ENCODE results near the gene PRAC1. TPM values are rescaled to one million over a fixed set of nuclear protein-coding genes. Genes with fewer than 3 reads are reported as not detected.

PRAC1 gene
- polyA plus RNA-seq (ENCODE audit: insufficient read length in 12 of 12): not detected
- long read RNA-seq, donor 1: 0 reads
- long read RNA-seq, donor 2: 0 reads
- long read RNA-seq, donor 3: 0 reads
- long read RNA-seq, donor 4: 0 reads
- long read RNA-seq, donor 5: 0 reads
- long read RNA-seq, donor 6: 0 reads
- long read RNA-seq, donor 7: 0 reads
- long read RNA-seq, donor 8: 0 reads
- long read RNA-seq, donor 9: 0 reads
- long read RNA-seq, donor 10: 0 reads
- long read RNA-seq, donor 11: 0 reads

DNA sequence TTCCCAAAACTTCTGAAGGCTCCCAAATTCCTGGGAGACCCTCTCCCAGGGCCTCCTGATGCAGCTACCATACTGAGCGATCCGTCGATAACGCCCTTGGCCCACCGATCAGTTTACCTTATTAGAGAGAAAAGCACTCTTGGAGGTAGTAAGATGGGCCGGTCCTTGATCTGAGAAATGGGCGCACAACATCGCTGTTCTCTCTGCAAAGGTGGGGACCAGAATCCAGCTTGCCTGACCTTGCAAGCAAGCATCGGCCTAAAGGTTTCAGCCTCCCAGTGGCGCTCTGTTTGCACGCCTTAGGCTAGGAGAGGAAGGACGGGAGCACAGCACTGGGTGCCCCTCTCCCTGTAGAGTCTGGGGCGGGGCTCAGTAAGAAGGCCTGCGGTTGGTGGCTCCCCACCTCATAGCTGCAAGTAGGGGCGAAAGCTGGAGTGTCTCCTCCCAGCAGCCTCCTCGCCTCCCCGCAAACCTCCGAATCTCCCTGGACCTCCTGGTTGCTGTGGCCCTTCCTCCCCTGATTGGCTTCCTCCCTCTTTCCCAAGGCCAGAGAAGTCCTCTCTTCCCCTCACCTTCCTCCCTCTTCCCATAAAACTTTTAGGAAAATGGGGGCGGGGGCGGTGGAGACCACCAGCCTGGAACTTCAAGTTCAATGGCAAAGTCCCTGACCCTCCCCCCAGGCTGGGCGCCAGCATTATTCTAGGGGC, at the start of gene PRAC1:
TSS of gene PRAC1 (minus strand) at position 318 of the 707 bp plus-strand sequence. CDS start at position 192, 126 bp downstream.
- DNase-seq: no peak

GRCh38 chr17:48770954-48771353, 48.6 kb upstream of the PRAC1 start:
- DNase-seq: no peak

GRCh38 chr17:48769009-48769675, 46.8 kb upstream of the PRAC1 start:
- no peak for DNase-seq

GRCh38 chr17:48767263-48767774, 45.0 kb upstream of the PRAC1 start:
- DNase-seq: no peak

- no peak for DNase-seq
Measured at GRCh38 chr17:48761114-48761513, 38.8 kb upstream of the PRAC1 start.

- DNase-seq: no peak
Measured at GRCh38 chr17:48760411-48760810, 38.1 kb upstream of the PRAC1 start.

GRCh38 chr17:48759288-48759687, 37.0 kb upstream of the PRAC1 start:
- DNase-seq: no peak

DNA sequence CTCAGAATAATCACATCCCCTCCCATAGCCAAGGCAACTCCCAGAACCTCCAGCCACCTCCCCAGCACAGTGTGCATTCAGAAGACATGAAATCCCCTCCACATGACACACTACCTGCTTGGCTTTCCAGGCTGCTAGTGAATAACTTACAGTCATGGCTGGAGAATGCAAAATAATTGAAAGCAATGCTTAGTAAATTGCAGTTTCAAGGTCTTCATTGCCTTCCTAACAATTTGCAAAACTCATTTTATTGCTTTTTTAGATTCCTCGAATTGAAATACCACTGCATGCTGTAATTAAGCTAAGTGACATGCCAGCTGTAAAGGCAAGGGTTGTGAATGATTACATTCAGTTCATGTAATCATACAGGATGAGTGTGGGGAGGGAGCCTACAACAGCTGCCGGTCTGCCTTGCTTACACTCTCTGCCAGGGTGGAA, 35.2 kb upstream of the PRAC1 start:
- DNase-seq: no peak

GRCh38 chr17:48756830-48757251, 34.5 kb upstream of the PRAC1 start:
- DNase-seq: no peak

DNA sequence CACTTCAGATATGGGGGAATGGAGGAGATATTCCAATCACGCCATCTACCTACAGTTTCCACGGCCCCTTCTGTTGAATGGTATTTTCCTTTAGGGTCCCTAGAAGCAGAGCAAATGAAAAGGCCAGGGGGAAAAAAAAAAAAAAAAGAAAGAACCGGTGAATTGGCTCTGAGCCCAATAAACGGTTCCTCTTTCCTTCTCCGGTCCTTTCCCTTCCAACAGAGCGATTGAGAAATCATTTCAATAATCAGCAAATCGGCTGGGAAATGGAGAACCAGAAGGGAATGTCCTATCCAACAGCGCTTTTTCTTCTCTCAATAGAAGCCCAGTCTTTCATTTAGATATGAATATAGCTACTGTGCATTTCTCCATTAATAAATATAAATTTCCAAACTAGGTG, 33.0 kb upstream of the PRAC1 start:
- DNase-seq: no peak

- no peak for DNase-seq
Measured at GRCh38 chr17:48754500-48755261, 32.4 kb upstream of the PRAC1 start.

DNA sequence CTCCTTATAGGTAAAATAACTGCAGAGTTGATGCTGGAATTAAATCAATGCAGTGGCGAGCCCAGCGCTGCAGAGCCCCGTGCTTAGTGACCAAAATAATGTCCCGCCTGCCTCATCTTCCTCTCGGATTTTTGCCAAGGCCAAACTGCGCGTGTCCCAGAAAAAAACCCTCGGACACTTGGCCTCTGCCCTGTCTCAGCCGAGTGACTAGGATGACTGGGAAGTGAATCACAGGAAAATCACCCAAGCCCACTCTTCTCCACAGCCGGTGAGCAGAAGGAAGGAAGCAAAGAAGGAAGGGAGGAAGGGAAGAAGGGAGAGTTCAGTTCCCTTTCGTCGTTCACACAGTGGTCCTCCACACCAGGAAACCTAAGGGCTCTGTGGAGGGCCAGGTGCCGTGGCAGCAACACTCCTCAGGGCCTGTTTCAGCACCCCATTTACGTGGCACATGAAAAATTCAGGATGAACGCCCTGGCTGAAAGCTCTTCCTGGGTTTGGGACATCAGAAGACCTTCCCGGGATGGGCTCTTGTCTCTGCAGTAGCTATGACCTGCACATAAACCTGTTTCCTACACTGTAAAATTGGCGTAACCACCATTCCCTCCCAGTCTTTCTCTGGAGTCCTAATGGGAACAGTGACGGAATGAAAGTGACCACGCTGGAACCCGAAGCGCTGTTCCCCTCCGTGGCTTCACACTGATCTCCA, 31.6 kb upstream of the PRAC1 start:
- no peak for DNase-seq

GRCh38 chr17:48752399-48753288, 30.3 kb upstream of the PRAC1 start:
- no peak for DNase-seq

- DNase-seq: no peak
Measured at GRCh38 chr17:48751733-48752398, 29.5 kb upstream of the PRAC1 start.

- no peak for DNase-seq
Measured at GRCh38 chr17:48751172-48751571, 28.9 kb upstream of the PRAC1 start.

DNA sequence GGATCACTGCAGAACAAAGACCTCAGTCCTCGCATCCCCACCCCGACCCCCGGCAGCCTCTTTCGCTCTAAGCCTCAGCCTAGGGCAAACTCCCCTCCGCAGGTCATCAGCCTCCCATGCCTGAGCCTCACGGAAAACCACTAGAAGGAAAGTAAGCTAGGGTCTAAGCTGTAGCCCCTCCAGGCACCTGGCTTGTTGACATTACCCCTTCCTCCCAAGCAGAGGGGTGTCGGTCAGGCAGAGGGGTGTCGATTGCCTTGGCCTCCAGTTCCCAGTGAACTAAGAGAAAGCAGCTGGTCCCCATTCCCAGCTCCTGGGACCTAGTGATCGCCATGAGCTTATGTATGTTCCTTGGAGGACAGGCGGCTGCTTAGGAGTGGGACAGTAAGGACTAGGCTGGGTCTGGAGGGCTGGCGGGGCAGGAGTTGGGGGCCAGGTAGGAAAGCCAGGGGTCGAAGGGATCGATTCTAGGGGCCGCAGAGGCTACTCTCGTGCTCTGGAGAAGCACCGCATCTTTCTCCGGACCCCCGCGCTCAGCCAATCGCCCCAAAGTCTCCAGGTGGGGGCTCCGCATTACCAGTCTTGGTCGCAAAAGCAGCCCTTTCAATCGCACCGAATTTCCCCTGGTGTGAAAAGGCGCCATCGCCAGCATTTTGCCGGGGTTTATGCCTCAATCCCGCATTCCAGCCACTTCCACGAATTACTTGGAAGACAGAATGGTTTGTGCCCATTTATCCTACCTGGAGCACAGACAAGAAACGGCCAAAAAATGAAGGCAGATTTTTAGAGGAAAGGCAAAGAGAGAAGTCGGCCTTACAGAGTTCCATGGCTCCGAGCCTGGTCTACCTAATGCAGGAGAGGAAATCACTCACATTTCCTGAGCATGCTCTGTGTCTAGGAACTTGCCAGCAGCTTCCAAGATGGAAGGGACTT, 27.6 kb upstream of the PRAC1 start:
- no peak for DNase-seq

DNA sequence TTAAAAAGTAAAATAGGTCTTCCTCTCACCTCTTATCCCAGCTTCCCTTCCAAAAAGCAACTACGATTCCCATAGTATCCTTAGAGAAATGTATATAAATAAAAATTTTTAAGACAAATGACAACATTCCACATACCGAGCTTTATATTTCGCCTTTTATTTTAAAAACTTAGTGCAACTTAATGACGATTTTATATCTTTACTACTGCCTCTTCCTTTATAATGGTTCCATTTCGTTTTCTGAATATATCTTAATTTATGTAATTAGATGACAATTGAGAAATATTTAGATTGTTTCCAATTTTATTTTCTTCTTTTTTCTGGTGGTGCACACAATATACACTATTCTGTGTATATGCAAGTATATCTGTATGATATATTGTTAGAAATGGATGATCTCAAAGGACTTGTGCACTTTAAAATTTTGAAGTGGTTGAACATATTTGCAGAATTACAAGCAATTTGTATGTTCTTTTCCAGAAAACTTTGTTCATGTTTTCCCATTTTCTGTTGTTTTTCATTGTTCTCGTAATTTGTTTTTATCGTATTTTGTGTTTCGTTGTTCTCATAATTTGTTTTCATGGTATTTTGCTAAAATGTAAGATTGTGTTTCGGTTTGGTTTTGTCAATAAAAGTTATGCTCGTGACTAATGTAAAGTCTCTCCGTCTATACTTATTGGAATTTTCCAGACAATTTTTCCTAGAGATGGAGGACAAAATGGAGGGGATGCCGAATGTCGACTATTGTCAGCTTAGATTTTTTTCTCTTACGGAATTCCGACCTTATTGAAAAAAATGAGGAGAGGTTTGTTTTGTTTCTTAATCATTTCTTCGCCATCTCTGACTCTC, 26.6 kb upstream of the PRAC1 start:
- DNase-seq: no peak

Data from muscle of arm (tissue), 14 donors.